Keratinocyte (primary cell): Measurements from ENCODE around the gene ASPSCR1. TPM values are rescaled to one million over a fixed set of nuclear protein-coding genes. Genes with fewer than 3 reads are reported as not detected.

ENCODE experiments used
- DNase-seq: peaks from one replicate; pipeline ENCODE4 v3.0.0-alpha.2; 2011; ENCODE audit warnings: low read depth, missing footprints, low spot score
- FAIRE-seq: peaks from 2 replicates; lab custom pipeline; 2011; peaks lifted over from hg19 to GRCh38; lab: Jason Lieb, UNC
- H2AFZ ChIP-seq: 2 replicates; pipeline ENCODE4 v1.6.0; 2012; ENCODE audit warnings: low read length, control low read depth, inconsistent platforms; ENCODE audit not compliant: control insufficient read depth
- H3K27ac ChIP-seq: 2 replicates; pipeline ENCODE4 v1.5.1; 2011; ENCODE audit warnings: low read length; ENCODE audit not compliant: control insufficient read depth, insufficient read depth
- H3K27me3 ChIP-seq: 3 replicates; pipeline ENCODE4 v1.6.0; 2011; ENCODE audit warnings: low read length; ENCODE audit not compliant: control insufficient read depth, insufficient read depth; ENCODE audit errors: extremely low read depth
- H3K36me3 ChIP-seq, 2 experiments: 2 replicates in 1 of 2; 3 replicates in 1 of 2; pipeline ENCODE4 v1.5.1; 2011; ENCODE audit warnings: low read length in 2 of 2, mild to moderate bottlenecking in 1 of 2; ENCODE audit not compliant: control insufficient read depth in 2 of 2, insufficient read depth in 2 of 2; ENCODE audit errors: extremely low read depth in 1 of 2
- H3K4me1 ChIP-seq: 3 replicates; pipeline ENCODE4 v1.5.1; 2011; ENCODE audit warnings: low read length; ENCODE audit not compliant: control insufficient read depth, insufficient read depth; ENCODE audit errors: extremely low read depth
- H3K4me2 ChIP-seq: 3 replicates; pipeline ENCODE4 v1.6.0; 2011; ENCODE audit warnings: low read depth, low read length; ENCODE audit not compliant: control insufficient read depth, insufficient read depth; ENCODE audit errors: extremely low read depth
- H3K4me3 ChIP-seq, 3 experiments: fragments of 200-600 bp in 1 of 3; sonication (generic) in 1 of 3; 2 replicates in 2 of 3; 3 replicates in 1 of 3; pipeline ENCODE4 v1.5.1; 2011 to 2016; ENCODE audit warnings: low read length in 3 of 3, mild to moderate bottlenecking in 3 of 3, control low read depth in 2 of 3, inconsistent platforms in 1 of 3, low read depth in 1 of 3, mixed read lengths in 1 of 3, mixed run types in 1 of 3, moderate library complexity in 1 of 3; ENCODE audit not compliant: control insufficient read depth in 2 of 3, insufficient read depth in 2 of 3; ENCODE audit errors: extremely low read depth in 1 of 3
- H3K79me2 ChIP-seq: 2 replicates; pipeline ENCODE4 v1.6.0; 2012; ENCODE audit warnings: low read length; ENCODE audit not compliant: control insufficient read depth, insufficient read depth
- H3K9ac ChIP-seq: 3 replicates; pipeline ENCODE4 v1.6.0; 2011; ENCODE audit warnings: low read length; ENCODE audit not compliant: control insufficient read depth, insufficient read depth; ENCODE audit errors: extremely low read depth
- H3K9me1 ChIP-seq: 3 replicates; pipeline ENCODE4 v1.6.0; 2011; ENCODE audit warnings: low read length; ENCODE audit not compliant: control insufficient read depth, insufficient read depth; ENCODE audit errors: extremely low read depth
- H3K9me3 ChIP-seq: 2 replicates; pipeline ENCODE4 v1.5.1; 2012; ENCODE audit warnings: low read depth, low read length; ENCODE audit not compliant: control insufficient read depth
- H4K20me1 ChIP-seq: 3 replicates; pipeline ENCODE4 v1.6.0; 2011; ENCODE audit warnings: low read length; ENCODE audit not compliant: control insufficient read depth, insufficient read depth; ENCODE audit errors: extremely low read depth
- CTCF ChIP-seq, 3 experiments: IDR thresholded peaks in 1 of 3; conservative IDR thresholded peaks in 1 of 3; optimal IDR thresholded peaks in 1 of 3; 2 replicates in 2 of 3; 3 replicates in 1 of 3; pipeline versions ENCODE3 to v1.5.1; 2011; ENCODE audit warnings: low read length in 3 of 3, mild to moderate bottlenecking in 3 of 3, moderate library complexity in 2 of 3, control low read depth in 1 of 3, inconsistent platforms in 1 of 3; ENCODE audit not compliant: insufficient read depth in 2 of 3; ENCODE audit errors: extremely low read depth in 1 of 3
- EZH2 ChIP-seq: IDR thresholded peaks from one replicate; pipeline ENCODE4 v1.6.1; 2012; ENCODE audit warnings: inconsistent platforms, mild to moderate bottlenecking, low read length, moderate library complexity
- dilution Hi-C: fragments of 300-500 bp; cut with MboI; formaldehyde crosslinking; loops from one replicate; pipeline ENCODE4 v1.7.0; 2020; ENCODE audit warnings: low sequenced_read_pairs; ENCODE audit not compliant: extremely low pct_ligation_motif_present
- polyA plus RNA-seq, 5 experiments: library from polyadenylated mRNA; depleted of rRNA in 3 of 5; stranded (reverse) in 3 of 5; stranded (forward) in 1 of 5; unstranded in 1 of 5; fragments of >200 nt; gene quantifications; 1 replicate in 1 of 5; 2 replicates in 3 of 5; 3 replicates in 1 of 5; pipeline versions ENCODE4 v1.2.1 to v1.2.3, GENCODE V29; 2011 to 2012; ENCODE audit warnings: missing spikeins in 2 of 5, low read depth in 1 of 5, low replicate concordance in 1 of 5

The ASPSCR1 gene
- polyA plus RNA-seq, 1 donor (not counting 4 experiments of a cell fraction or from before 2014, with no cell fraction given) = 5.2 TPM

- no peak overlapping the region for H3K4me2 ChIP-seq
- H3K9ac ChIP-seq = no peak overlapping the region
- H3K36me3 ChIP-seq = peaks cover 5 to 10% of the 10 kb centered on the region in 2 experiments
- no peak overlapping the region for H2AFZ ChIP-seq
- dilution Hi-C loops = no loop called here
- H3K27ac ChIP-seq = no peak overlapping the region
- H3K4me1 ChIP-seq = peaks cover 5% of the 10 kb centered on the region
- H3K9me3 ChIP-seq = no peaks in the 10 kb centered on the region
- DNase-seq = no peak
- H3K9me1 ChIP-seq = no peaks in the 10 kb centered on the region
- H4K20me1 ChIP-seq = no peaks in the 10 kb centered on the region
- TF ChIP-seq CTCF (optimal IDR thresholded peaks at IDR 0.05 in 1 of 3, IDR thresholded peaks at IDR 0.05 in 1 of 3, conservative IDR thresholded peaks at IDR 0.05 in 1 of 3; ENCODE audit: extremely low read depth in 1 of 3, insufficient read depth in 2 of 3, low read length in 3 of 3) = no peak
- no peak for TF ChIP-seq EZH2
- no peaks in the 10 kb centered on the region for H3K27me3 ChIP-seq
- peaks cover 10% of the 10 kb centered on the region for H3K79me2 ChIP-seq
- no peak for FAIRE-seq
- no peak overlapping the region for H3K4me3 ChIP-seq
Observed at GRCh38 chr17:82047379-82047778, 70.0 kb downstream of the ASPSCR1 start.

GRCh38 chr17:82047914-82048570 is 70.6 kb downstream of the ASPSCR1 start:
- TF ChIP-seq EZH2 (no peak), CTCF (optimal IDR thresholded peaks at IDR 0.05 in 1 of 3, IDR thresholded peaks at IDR 0.05 in 1 of 3, conservative IDR thresholded peaks at IDR 0.05 in 1 of 3; ENCODE audit: extremely low read depth in 1 of 3, insufficient read depth in 2 of 3, low read length in 3 of 3) (no peak)
- H2AFZ ChIP-seq = no peak overlapping the region
- dilution Hi-C loops = no loop called here
- H3K9me1 ChIP-seq = no peaks in the 10 kb centered on the region
- H3K9ac ChIP-seq = no peak overlapping the region
- no peak overlapping the region for H3K4me3 ChIP-seq
- DNase-seq = no peak
- H3K4me2 ChIP-seq = no peak overlapping the region
- H3K27me3 ChIP-seq = no peaks in the 10 kb centered on the region
- H3K36me3 ChIP-seq = peaks cover 5 to 10% of the 10 kb centered on the region in 2 experiments
- no peak overlapping the region for H3K27ac ChIP-seq
- FAIRE-seq = no peak
- peaks cover 9% of the 10 kb centered on the region for H3K4me1 ChIP-seq
- H3K79me2 ChIP-seq = peaks cover 16% of the 10 kb centered on the region
- H3K9me3 ChIP-seq = no peaks in the 10 kb centered on the region
- no peaks in the 10 kb centered on the region for H4K20me1 ChIP-seq
